GM19025 (cell line): Measurements from ENCODE around the gene TTC32.
"Not testable (repeated sequence)": the region's sequence is repeated elsewhere in the genome, so short reads cannot be mapped to it uniquely, and the experiment has no call there.

Experiments used
- ATAC-seq: cut with Tn5 transposase; IDR thresholded peaks from one replicate; pipeline ENCODE4 v1.9.1; 2021; ENCODE audit warnings: mild to moderate bottlenecking, low read depth, moderate library complexity; ENCODE audit not compliant: unreplicated experiment

Gene TTC32

DNA sequence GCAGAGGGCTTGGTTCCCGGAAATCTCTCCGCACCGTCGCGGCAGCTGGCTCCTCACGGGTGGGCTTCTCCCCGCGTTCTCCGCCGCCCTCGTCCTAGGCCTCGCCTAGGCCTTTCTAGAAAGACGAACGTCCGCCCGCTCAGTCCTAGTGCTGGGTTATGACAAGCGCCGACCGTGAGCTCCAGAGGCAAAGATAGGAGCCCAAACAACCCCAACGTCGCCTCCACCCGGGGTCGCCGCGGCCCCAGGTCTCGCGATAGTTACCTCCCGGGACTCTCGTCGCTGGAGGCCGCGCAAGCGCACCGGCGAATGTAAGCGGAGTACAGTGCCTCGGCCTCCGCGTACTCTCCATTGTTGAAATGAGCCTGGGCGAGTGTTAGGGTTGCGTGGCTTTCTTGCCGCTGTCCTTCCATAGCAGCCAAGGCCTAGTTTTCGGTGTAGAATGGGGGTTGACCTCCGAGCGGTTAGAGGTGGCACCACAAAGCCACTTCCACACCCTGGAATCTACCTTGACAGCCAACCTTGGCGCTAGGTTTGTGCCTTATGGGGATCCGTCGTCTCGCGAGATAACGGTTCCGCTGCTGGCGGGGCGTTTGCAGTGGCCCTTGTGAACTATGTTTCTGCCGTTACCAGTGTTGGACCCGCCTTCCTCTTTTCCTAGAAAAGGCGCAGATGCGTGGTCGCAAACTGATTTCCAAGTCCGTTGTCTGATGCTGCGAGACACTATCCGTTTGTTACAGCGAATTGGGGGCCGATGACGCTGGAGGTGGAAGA lies at the start of gene TTC32:
TTC32 (minus strand) TSS at position 542 of the 774 bp plus-strand sequence; CDS start at position 413, 129 bp downstream.
- ATAC-seq: peak; percentile 82

DNA sequence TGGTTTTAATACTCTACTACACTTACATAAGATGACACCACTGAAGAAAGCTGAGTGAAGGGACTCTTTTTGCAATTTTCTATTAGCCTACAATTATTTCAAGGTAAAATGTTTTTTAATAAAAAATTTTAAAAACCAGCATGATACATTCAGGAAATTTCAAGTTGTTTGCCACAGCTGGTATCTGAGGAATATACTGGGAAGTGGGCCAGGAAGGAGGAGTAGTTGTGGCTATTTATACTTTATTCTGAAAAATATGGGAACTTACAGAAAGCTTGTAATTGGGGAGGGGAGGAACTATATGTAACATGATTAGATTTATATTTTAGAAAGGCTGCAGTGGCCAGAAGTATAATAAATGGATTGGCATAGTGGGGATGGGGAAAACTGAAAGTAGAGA lies 47.3 kb upstream of the TTC32 start:
- ATAC-seq: no peak

GRCh38 chr2:19947184-19947940 lies 45.6 kb upstream of the TTC32 start:
- ATAC-seq: no peak

DNA sequence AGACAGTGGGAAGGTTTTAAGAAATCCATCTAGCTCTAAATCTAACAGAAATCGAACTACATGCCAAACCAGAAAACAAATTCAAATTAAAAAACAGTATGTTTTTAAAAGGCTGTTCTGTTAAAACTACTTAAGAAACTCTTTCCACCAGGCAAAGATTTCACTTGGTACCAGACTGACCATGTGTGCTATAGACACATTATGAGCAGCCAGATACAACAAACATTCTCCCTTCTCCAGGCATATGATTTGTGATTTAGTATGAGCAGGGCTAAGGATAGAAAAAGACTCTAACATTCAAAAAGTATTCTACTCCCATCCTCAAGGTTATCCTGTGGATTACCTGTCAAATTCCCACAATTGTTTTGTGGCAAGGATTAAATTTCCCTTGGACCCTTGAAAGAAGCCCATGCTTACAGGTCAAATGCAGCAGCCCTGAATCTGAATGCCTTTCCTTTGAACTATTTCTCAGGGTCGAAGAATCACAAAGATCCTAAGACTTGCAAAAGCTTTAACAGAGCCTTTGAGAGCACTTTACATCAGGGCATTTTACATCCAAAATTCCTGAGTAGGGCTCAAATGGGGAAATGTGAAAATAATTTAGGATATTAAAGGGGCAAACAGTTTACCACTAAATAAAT lies 42.5 kb upstream of the TTC32 start:
- ATAC-seq: no peak

GRCh38 chr2:19943189-19943588 lies 41.4 kb upstream of the TTC32 start:
- ATAC-seq: no peak

DNA sequence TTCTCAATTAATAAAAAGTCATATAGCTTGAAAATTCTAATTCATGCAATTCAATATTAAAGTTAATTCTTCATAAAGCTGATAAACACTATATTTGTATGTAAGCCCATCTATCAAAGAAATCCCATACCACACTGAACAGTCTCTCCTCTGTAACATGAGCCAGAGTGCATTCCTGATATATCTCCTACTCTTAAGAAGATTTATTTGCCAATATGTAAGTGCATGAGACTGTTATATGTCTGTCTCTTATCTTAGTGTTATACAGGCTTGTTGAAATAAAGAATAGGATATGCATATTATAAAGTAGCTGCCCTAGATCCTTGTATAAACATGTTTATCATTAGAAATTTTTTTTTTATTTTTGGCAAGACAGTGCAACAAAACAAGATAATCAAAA lies 40.4 kb upstream of the TTC32 start:
- no peak for ATAC-seq

DNA sequence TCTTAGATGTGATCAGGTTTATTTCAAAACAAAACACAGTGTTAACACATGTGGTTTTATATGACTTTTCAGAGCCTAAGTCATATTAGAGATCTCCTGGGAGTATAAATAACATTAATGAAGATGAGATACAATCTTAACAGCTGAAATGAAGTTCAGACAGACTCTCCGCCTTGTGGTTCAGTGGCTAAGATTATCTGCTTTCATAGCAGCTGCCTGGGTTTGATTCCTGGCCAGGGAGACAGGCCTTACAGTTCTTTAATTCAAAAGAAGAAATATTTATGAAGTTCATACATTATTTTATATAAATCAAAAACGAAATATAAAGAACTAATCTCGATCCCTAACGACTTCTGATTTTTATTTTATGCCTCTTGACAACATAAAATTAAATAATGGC lies 35.2 kb upstream of the TTC32 start:
- ATAC-seq: no peak

DNA sequence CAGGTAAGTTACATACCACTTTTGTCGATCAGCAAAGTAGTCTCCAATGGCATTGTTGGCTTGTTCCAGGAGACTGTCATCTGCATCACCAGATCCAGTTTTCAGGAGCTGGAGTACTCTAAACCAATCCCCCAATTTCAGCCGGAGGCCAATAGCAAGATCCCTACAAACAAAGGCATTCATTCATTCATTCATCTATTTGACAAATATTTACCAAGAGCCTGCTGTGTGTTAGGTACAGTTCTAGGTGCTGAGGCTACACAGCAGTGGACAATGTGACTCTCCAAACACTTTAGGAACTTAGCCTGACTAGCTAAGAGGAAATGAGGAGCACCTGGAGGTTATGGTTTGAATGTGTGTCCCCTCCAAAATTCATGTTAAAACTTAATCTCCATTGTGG lies 34.4 kb upstream of the TTC32 start:
- no peak for ATAC-seq

DNA sequence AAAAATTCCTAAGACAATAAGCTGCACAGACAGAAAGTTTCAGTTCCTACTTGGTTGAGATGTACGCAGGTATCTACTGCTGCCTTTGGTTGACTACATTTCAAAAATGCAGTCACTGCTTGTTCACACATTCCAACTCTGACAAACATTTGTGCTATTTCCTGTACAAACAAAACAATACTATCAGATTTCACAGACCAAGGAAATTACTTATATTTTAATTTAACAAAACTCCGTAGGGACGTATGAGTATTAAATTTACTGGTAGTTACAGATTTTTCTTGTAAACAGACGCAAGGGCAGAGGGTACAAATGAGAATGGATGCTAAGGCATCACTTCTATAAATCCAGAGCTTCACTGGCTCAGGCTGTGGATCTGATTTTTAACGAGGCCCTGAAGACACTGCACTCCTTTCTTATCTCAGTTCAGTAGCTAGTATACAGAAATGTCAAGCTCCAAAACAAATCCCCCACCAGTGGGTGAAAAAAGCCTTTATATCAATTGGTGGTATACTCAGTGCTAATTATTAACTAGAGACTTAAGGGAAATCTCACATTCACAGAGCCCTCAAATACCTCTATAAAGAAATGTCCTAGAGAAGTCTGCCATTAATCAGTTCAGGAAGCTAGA lies 31.7 kb upstream of the TTC32 start:
- ATAC-seq: no peak

GRCh38 chr2:19932928-19933327 lies 31.1 kb upstream of the TTC32 start:
- ATAC-seq: no peak

- no peak for ATAC-seq
Observed at GRCh38 chr2:19929226-19929625, 27.4 kb upstream of the TTC32 start.

GRCh38 chr2:19927816-19928215 lies 26.0 kb upstream of the TTC32 start:
- ATAC-seq: not testable (repeated sequence)

- ATAC-seq: not testable (repeated sequence)
Observed at GRCh38 chr2:19924526-19924925, 22.7 kb upstream of the TTC32 start.

DNA sequence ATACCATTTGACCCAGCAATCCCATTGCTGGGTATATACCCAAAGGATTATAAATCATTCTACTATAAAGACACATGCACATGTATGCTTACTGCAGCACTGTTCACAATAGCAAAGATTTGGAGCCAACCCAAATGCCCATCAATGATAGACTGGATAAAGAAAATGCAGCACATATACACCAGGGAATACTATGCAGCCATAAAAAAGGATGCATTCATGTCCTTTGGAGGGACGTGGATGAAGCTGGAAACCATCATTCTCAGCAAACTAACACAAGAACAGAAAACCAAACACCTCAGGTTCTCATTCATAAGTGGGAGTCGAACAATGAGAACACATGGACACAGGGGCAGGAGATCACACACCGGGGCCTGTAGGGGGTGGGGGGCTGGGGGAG lies 20.4 kb upstream of the TTC32 start:
- ATAC-seq: not testable (repeated sequence)

DNA sequence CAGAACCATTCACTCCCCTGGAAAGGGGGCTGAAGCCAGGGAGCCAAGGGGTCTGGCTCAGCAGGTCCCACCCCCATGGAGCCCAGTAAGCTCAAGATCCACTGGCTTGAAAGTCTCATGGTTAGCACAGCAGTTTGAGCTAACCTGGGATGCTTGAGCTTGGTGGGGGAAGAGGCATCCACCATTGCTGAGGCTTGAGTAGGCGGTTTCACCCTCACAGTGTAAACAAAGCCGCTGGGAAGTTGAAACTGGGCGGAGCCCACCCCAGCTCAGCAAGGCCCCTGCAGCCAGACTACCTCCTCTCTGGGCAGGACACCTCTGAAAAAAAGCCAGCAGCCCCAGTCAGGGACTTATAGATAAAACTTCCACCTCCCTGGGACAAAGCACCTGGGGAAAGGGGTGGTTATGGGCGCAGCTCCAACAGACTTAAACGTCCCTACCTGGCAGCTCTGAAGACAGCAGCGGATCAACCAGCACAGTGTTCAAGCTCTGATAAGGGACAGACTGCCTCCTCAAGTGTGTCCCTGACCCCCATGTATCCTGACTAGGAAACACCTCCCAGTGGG lies 14.7 kb upstream of the TTC32 start:
- no peak for ATAC-seq

- ATAC-seq: no peak
Observed at GRCh38 chr2:19914266-19914975, 12.6 kb upstream of the TTC32 start.

DNA sequence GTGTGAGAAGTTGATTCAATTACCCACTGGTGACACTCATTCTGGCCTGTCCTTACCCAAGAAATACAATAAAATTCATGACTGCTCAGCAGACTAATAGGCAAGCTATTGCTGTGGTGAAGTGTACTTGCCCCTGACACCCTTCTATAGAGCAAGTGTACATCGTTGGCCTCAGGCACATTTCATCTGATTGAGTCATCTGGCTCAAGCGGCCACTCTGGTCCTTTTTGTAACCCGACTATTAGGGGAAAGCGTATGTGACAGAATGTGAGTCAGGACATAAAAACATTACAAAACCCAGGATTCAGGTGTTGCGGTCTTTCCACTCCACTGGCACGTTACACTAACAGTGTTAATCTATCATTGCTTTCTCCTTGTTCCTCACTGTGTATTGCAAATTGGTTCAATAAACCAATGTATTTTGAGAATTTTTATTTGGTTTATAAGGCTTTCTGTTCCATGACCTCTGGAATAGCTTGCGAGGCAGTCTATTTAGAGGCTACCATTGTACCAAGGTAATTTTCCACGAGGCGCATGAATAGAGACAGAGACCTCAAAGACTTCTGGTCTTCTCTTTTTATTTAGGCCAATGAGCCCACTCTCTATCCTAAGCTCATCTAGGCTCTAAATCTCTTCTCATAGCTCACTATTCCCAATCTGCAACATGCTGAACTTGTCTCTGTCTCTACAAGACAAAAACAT lies 10.2 kb upstream of the TTC32 start:
- no peak for ATAC-seq

DNA sequence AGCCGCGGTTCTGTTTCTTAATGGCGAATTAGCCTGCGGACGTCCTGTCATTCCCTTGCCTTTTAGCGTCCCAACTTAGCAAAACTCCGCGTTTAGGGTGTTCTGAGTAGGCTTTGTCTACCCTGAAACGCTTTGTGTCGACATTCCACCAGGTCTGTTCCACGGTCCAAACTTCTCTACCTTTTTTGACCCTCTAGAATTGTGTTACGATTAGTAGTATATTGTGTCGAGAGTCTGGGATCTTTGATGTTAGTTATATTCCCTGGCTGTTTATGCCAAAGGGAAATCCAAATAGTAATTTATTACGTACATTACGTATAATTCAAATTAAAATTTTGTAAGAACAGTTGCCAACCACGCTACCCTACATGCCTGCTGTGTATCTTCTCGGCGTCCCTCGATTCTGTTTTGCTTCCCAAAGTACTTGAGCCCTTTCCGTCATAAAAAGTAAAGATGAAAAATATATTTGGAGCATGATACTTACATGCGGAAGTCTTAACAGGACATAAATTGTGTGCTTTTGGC lies 495 bp upstream of the TTC32 start:
- ATAC-seq: no peak

GRCh38 chr2:19900931-19901441 lies 797 bp downstream of the TTC32 start:
- peak; percentile 0 for ATAC-seq
